Measurements from ENCODE around the gene CHP2.
"Not testable (repeated sequence)": the region's sequence is repeated elsewhere in the genome, so short reads cannot be mapped to it uniquely, and the experiment has no call there.

CHP2 gene

DNA sequence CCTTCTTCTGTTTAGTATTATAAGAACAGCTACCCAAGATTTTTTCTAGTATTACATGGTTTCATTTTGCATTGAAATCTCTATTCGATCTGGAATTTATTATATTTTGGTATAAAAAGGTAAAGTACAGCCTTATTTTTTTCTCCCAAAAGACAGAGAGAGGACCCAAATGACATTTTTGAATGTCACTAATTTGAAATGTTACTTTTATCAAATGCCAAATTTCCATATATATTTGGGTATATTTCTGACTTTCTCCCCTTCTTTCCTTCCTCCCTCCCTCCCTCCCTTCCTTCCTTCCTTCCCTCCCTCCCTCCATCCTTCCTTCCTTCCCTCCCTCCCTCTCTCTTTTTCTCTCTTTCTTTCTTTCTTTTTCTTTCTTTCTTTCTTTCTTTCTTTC, 6.2 kb upstream of the CHP2 start:
- no peak for DNase-seq

GRCh38 chr16:23751053-23751452, 3.8 kb upstream of the CHP2 start:
- DNase-seq = not testable (repeated sequence)

GRCh38 chr16:23753908-23754593, 775 bp upstream of the CHP2 start:
- no peak for DNase-seq

GRCh38 chr16:23755484-23755809, 621 bp downstream of the CHP2 start:
- DNase-seq = no peak

DNA sequence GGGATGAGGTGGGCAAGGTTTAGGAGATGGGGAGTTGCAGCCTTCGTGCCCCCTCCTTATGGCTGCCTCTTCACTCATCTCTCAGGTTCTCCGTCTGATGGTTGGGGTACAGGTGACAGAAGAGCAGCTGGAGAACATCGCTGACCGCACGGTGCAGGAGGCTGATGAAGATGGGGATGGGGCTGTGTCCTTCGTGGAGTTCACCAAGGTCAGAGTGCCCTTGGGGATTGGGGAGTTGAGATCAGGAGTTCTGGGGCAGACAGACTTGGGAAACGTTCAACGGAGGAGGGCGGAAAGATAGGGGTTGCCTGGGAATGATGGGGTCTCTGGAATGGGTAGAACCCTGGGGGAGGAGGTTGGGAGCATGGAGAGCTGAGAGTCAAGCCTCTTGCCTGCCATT, 2.3 kb downstream of the CHP2 start:
- no peak for DNase-seq

DNA sequence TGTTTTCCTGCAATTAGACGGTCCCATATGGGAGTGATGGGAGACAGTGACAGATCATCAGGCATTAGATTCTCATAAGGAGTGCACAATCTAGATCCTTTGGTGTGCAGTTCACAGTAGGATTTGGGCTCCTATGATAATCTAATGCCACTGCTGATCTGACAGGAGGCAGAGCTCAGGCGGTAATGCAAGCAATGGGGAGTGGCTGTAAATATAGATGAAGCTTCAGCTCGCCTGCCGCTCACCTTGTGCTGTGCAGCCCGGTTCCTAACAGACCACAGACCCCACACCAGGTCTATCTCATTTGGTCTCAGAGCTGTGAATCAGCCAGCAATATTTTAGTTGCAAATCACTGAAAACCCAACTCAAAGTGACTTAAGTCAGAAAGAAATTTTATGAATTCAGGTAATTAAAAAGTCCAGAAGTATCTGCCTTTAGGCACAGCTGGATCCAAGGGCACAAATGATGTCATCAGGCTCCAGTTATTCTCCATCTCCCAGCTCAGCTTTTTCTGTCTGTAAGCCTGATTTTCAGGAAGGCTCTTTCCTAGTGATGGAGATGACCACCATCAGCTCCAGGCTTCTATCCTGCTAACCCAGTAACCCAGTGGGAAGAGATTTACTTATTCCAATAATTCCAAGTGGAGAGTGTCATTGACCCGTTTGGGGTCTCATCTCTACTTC, 3.3 kb downstream of the CHP2 start:
- no peak for DNase-seq

GRCh38 chr16:23765933-23766332, 11.1 kb downstream of the CHP2 start:
- DNase-seq = no peak

GRCh38 chr16:23768581-23768980, 13.8 kb downstream of the CHP2 start:
- DNase-seq = no peak

DNA sequence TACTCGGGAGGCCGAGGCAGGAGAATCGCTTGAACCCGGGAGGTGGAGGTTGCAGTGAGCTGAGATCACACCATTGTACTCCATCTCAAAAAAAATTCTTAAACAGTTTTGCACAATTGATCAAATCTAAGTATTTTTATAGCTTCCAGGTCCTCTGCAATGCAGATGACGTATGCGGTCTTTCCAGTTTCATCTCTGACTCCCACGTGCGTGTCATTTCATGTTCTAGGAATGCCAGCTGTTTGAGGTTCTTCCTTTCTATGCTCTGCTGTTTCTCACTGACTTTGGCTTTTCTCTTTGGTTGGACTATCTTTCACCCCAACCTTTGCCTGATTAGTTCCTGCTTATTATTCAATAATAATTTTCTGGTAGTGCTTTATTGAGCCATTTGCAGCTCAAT, 16.2 kb downstream of the CHP2 start:
- DNase-seq = no peak

- DNase-seq = no peak
Measured at GRCh38 chr16:23771642-23772041, 16.8 kb downstream of the CHP2 start.

GRCh38 chr16:23773339-23773738, 18.5 kb downstream of the CHP2 start:
- no peak for DNase-seq

GRCh38 chr16:23781176-23781575, 26.4 kb downstream of the CHP2 start:
- no peak for DNase-seq

- DNase-seq = no peak
Measured at GRCh38 chr16:23784811-23785447, 30.1 kb downstream of the CHP2 start.

- DNase-seq = no peak
Measured at GRCh38 chr16:23785842-23786241, 31.0 kb downstream of the CHP2 start.

DNA sequence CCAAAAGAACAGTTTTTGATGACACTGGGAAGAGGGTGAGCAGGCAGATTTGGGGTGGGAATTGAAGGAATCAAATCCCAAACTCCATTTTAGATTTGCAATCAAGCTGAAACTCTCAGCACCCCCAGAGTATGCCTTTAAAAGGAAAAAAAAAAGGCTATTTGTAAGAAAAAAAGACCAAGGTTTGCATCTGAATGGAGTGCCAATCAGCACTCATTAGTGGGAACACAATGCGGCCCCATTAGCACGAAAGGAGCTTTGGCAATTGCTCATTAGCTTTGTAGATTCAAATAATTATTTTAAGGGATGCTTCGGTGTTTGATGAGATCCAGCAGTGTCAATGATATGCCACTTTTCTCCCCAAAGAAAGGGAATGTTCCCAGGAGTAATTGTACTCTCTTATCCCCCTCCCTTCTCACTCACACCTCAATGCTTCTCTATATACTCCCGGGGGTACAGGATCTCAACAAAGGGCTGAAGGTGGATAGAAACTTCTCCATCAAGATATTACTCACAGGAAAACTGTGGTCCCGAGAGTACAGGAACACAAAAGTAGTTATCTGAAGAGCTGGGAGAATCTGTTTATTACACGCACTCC, 32.2 kb downstream of the CHP2 start:
- DNase-seq = no peak

DNA sequence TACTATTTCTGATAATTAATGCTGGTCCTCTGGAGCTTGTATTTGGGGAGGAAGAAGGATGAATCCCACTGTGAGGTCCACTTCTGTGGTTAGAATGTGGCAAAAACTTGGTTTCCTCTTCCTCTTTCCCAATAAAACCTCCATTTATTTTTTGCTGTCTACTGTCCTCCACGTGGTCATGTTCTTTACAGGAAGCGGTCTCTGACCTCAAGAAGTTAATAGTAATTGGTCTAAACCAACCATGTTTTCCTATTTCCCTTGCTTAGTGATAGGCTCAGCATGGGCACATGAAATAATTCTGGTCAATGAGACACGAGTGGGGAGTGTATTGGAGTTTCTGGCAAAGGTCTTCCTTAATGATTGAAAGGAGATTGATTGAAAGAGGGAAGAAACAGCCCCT, 33.9 kb downstream of the CHP2 start:
- no peak for DNase-seq

DNA sequence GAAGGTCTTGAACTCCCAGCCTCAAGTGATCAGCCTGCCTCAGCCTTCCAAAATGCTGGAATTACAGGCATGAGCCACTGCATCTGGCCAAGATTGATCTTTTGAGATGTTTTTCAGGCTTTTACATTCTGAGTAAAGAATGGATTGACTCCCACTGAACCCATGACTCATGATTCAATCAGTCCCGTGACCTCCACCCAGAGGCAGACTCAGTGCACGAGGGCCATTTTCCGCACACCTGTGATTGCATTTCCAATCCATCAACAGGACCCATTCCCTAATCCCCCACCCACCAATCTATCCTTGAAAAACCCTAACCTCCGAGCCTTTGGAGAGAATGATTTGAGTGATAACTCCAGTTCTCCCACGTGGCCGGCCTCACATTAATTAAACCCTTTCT, 40.6 kb downstream of the CHP2 start:
- no peak for DNase-seq

GRCh38 chr16:23796941-23797340, 42.1 kb downstream of the CHP2 start:
- DNase-seq = no peak

DNA sequence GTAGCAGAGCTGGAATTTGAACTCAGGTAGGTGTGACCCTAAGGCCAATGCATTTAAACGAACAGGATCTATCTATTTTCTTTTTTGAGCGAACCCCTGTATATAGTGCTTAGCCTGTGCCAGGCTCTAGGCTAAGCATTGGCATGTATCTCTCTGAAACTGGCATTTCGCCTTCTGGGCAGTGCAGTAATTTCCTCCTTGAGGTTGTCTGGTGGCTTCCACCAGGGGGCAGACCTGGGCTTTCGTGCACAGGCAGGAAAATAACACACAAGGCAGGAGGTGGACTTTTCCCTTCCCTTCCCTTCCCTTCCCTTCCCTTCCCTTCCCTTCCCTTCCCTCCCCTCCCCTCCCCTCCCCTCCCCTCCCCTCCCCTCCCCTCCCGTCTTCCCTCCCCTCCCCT, 46.6 kb downstream of the CHP2 start:
- no peak for DNase-seq

DNA sequence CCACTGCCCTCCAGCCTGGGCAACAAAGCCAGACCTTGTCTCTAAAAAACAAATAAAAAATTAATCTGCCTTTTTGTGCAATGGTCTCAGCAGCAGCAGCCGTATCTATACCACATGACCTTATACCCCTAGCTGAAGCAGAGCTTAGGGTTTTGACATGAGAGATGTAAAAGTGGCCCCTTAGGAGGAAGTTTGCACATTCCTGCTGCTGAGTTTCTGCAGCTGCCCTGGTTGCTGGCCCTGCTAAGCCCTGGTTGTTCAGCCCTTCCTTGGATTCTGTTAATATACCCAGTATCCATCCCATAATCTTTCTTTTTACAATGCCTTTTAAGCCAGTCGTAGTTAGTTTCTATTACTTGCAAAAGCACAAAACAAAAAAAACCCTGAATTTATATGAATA, 48.0 kb downstream of the CHP2 start:
- DNase-seq = no peak

DNA sequence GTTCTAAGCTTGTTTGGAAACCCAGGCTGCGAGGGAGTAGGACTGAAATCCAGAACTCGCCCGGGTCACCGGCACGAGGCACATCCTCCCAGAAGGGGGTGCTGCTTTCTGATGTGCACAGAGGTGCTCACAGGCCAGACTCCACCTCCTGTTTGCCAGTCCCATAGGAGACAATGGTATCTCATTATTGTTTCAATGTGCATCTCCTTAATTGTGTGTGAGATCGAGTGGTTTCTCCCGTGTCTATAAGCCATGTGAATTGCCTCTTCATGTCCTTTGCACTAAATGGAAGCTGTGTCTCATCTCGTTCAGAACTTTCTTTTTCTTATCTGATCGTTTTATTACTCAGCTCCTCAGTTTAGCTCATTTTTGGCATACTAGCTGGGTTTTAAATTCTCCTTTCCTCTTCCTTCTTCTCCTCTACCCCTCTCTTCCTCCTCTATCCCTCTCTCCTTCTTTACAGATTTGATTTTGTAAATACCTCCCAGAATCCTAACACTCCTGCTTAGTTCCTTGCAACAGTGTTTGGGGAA, 48.8 kb downstream of the CHP2 start:
- DNase-seq = no peak

DNA sequence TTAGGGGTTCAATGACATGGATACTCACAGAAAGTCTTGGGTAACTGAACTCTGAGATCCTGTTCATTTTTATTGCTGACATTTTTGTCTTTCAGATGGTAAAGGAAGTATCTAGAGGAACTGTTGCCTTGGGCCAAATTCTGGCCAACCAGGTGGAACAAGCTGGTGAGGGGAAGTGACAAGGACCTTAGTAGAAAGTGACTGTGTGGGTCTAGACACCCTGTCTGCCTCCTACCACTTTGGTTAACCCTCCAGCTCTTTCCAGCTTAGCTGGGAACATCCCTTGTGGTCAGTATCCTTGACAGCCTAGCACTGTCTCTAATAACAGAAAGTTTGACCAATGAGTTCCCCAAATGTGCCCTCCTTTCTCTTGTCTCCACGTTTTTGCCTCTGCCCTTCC, 52.2 kb downstream of the CHP2 start:
- DNase-seq = no peak
